ENCODE data around the gene PLET1. TPM values are rescaled to one million over a fixed set of nuclear protein-coding genes. Genes with fewer than 3 reads are reported as not detected.

PLET1 gene
- total and polyA plus RNA-seq, 2 experiments from 2014 or later, result not detected

GRCh38 chr11:112285841-112286311, 25.2 kb upstream of the PLET1 start:
- H3K4me2 ChIP-seq, result no peak overlapping the region
- no peaks in the 10 kb centered on the region for H4K20me1 ChIP-seq (ENCODE audit: insufficient read depth, poor library complexity, severe bottlenecking)
- no peaks in the 10 kb centered on the region for H3K79me2 ChIP-seq
- peak; percentile 40 for DNase-seq (ENCODE audit: low spot score)
- peaks cover 2% of the 10 kb centered on the region for H3K27me3 ChIP-seq
- TF ChIP-seq EZH2 (IDR thresholded peaks at IDR 0.05; ENCODE audit: borderline replicate concordance) (no peak), CTCF (IDR thresholded peaks at IDR 0.05; ENCODE audit: poor library complexity) (no peak), EZH2phosphoT487 (IDR thresholded peaks at IDR 0.05; ENCODE audit: low read depth, severe bottlenecking, unreplicated experiment) (no peak)
- H3K4me3 ChIP-seq, result no peak overlapping the region
- H3K9me2 ChIP-seq (replicated peaks; ENCODE audit: insufficient read depth), result no peaks in the 10 kb centered on the region
- H3K4me1 ChIP-seq (ENCODE audit: insufficient read depth), result peaks cover 8% of the 10 kb centered on the region
- H3K9me3 ChIP-seq (ENCODE audit: low read depth), result no peaks in the 10 kb centered on the region
- no peak overlapping the region for H3K27ac ChIP-seq
- no peaks in the 10 kb centered on the region for H3K36me3 ChIP-seq (replicated peaks; ENCODE audit: insufficient read depth, low read depth)
- WGBS (ENCODE audit: low lambda C conversion rate, missing lambda C conversion rate), result 55% methylated on average over 6 of the region's 6 CpGs
- no peak overlapping the region for H2AFZ ChIP-seq

- Histone ChIP-seq H3K27me3 (no peaks in the 10 kb centered on the region), H3K9me2 (replicated peaks; ENCODE audit: insufficient read depth) (no peaks in the 10 kb centered on the region), H3K36me3 (replicated peaks; ENCODE audit: insufficient read depth, low read depth) (no peaks in the 10 kb centered on the region), H3K79me2 (no peaks in the 10 kb centered on the region), H3K4me1 (ENCODE audit: insufficient read depth) (peaks cover 11% of the 10 kb centered on the region), H2AFZ (no peak overlapping the region), H3K4me3 (no peak overlapping the region), H3K27ac (no peak overlapping the region), H3K4me2 (no peak overlapping the region), H3K9me3 (ENCODE audit: low read depth) (no peaks in the 10 kb centered on the region), H4K20me1 (ENCODE audit: insufficient read depth, poor library complexity, severe bottlenecking) (no peaks in the 10 kb centered on the region)
- WGBS (ENCODE audit: low lambda C conversion rate, missing lambda C conversion rate), result 70% methylated on average over 4 of the region's 4 CpGs
- TF ChIP-seq EZH2phosphoT487 (IDR thresholded peaks at IDR 0.05; ENCODE audit: low read depth, severe bottlenecking, unreplicated experiment) (no peak), CTCF (IDR thresholded peaks at IDR 0.05; ENCODE audit: poor library complexity) (no peak), EZH2 (IDR thresholded peaks at IDR 0.05; ENCODE audit: borderline replicate concordance) (no peak)
- DNase-seq (ENCODE audit: low spot score), result no peak
Measured at GRCh38 chr11:112281726-112282125, 21.1 kb upstream of the PLET1 start.

GRCh38 chr11:112280268-112281126, 19.8 kb upstream of the PLET1 start:
- no peaks in the 10 kb centered on the region for H3K36me3 ChIP-seq (replicated peaks; ENCODE audit: insufficient read depth, low read depth)
- H3K9me2 ChIP-seq (replicated peaks; ENCODE audit: insufficient read depth), result no peaks in the 10 kb centered on the region
- H3K9me3 ChIP-seq (ENCODE audit: low read depth), result no peaks in the 10 kb centered on the region
- peak; percentile 92 for DNase-seq (ENCODE audit: low spot score)
- H3K27me3 ChIP-seq, result no peaks in the 10 kb centered on the region
- no peak overlapping the region for H3K4me3 ChIP-seq
- no peaks in the 10 kb centered on the region for H4K20me1 ChIP-seq (ENCODE audit: insufficient read depth, poor library complexity, severe bottlenecking)
- H3K4me1 ChIP-seq (ENCODE audit: insufficient read depth), result peaks cover 7% of the 10 kb centered on the region
- TF ChIP-seq CTCF (IDR thresholded peaks at IDR 0.05; ENCODE audit: poor library complexity) (peak; percentile 74), EZH2phosphoT487 (IDR thresholded peaks at IDR 0.05; ENCODE audit: low read depth, severe bottlenecking, unreplicated experiment) (no peak), EZH2 (IDR thresholded peaks at IDR 0.05; ENCODE audit: borderline replicate concordance) (no peak)
- no peak overlapping the region for H3K27ac ChIP-seq
- WGBS (ENCODE audit: low lambda C conversion rate, missing lambda C conversion rate), result 15% methylated on average over 18 of the region's 18 CpGs
- no peaks in the 10 kb centered on the region for H3K79me2 ChIP-seq
- peak overlapping the region; percentile 89 for H2AFZ ChIP-seq
- peak overlapping the region; percentile 88 for H3K4me2 ChIP-seq

Data from hepatocyte (in vitro differentiated cells).